NCI-H1694 (cell line): ENCODE measurements around the gene ZBTB32.
A peak's percentile ranks its signal among the peaks of the same experiment; 100 is the strongest.

Experiments
- DNase-seq: peaks from one replicate; lab custom pipeline; 2025; lab: John Stamatoyannopoulos, UW

Gene ZBTB32

DNA sequence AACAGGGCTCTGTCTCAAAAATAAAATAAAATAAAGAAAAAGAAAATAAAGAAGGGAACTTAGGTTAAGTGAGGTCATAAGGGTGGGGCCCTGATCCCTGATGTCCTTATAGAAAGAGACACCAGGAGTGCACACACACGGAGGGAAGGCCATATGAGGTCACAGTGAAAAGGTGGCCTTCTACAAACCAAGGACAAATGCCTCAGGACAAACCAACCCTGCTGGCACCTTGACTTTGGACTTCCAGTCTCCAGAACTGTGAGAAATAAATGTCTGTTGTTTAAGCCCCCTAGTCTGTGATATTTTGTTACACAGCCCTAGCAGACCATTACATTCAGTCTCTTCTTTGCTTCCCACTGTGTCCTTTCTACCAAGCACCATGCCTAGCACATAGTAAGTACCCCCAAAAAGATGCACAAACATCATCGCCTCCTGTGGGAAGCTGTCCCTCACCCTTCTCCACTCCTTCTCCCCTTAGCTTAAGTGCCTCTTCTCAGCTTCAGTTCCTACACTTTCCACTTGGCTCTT is 8.4 kb upstream of the ZBTB32 start:
- no peak for DNase-seq

DNA sequence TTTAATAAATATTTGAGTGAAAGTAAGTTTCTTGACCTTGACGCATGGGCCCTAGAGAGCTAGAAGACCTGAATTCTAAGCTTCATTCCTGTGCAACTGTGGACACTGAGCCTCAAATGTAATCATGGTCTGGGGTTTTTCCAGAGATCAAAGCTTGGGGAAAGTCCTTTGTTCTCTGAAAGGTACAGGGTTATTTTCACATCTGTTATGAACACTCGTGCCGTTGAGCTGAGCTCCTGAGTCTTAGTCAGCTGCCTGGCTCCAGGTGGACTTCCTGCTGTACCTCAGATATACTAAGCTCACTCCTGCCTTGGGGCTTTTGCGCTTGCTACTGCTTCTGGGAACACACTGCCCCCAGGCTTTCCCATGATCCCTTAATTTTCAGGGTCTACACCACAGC is 7.5 kb upstream of the ZBTB32 start:
- no peak for DNase-seq

DNA sequence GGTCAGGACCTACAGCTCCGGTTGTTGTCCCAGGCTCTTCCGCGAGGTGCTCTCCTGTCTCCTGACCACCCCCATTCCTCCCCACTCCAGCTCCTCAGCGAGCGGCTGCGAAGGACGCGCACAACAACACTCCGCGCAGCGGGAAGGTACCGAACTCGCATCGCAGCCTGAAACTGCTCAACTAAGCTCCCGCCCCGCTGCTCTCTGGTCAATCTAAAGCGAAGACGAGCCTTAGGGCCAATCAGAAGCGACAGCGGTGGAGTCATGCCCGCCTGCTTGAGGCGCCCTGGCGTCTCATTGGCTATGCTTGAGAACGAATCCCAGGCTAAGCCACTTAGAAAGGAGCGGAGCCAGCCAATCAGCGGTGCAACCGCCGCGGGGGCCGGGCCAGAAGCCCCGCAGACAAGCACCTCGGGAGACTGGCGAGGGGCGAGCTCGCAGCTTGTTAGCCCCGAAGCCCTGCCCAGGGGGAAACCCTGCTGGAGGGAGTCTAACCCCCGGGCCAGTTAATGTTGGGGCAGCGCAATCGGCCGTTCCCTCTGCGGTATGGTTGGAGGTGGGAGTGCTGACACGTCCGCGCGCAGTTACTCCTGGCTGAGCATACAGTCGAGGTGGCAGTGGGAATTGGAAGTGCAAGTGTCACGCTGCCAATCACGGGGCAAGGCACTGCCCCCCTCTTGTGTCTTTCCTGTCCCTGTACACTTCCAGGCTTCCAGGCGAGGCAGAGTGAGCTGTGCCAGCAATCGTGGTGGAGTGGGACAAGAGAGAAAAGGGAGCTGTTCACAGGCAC is 1.9 kb upstream of the ZBTB32 start:
- peak; percentile 98 for DNase-seq

DNA sequence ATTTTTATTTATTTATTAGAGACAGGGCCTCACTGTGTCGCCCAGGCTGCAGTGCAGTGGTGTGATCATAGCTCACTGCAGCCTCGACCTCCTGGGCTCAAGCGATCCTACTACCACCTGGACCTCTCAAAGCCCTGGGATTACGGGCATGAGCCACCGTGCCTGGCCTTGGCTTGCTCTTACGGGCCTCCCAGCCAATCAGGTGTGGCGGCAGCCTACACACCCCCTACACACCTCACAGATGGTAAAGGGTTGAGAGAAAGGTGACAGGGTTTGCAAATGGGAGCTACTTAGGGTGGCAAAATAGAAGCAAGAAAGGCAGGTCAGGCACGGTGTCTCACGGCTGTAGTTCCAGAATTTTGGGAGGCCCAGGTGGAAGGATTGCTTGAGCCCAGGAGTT is 1.0 kb upstream of the ZBTB32 start:
- no peak for DNase-seq

DNA sequence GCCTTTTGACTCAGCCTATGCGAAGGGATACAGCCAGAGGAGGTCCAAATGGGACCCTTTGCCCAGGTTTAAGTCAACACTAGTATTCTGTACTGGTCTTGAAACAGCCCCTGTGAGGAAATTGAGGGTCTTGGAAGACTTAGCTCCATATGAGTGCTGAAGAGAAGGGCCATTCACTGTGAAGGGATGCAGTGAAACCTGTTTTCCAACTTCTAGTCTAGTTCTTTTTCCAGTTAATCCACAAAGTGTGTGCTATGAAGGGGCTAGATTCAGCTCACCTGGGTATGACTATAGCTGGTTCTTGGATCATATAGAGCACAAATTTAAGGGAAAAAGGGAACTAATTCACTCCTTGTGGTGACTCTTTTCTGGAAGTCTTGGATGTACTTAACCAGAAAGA is 4.0 kb downstream of the ZBTB32 start:
- no peak for DNase-seq

DNA sequence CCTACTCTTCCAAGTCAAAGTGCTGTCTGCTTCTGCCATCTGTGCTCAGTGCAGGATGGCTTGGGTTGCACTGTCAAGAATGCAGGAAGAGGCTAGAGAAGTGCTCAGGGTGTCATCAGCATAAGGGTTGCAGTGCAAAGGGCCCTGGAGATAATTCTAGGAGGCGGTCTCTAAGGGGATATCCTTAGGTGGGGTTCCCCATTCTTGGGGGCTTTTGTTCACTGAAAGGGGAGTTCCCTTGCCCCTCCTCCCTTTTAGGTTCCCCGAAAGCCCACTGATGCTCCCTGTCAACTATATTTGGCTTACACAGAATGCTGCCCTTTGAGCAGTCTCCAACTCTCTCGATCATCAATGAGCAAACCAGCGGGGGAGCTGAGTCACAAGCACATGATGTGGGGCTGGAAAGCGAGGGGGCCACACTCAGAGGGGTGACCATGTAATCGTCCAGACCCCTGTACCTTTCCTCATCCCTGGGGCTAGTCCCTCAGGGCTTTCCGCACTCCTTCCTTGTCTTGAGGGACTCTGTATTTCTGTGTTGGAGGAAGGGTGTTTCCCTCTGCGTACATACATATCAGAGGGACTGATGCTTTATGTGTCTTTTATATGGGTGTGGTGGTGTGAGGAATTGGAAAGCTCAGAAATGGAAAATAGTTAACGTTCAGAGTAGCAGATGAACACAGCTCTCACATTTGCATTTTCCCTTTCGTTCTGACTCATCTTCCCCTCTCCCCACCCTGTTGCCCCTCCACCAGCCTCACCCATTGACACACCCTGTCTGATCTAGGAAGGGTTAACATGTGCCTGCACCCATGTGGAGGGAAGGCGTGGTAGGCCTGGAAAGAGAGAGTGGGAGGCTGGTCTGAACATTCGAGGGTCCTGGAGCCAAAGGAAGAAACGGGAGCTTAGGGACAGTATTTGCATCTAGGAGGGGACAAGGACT is 6.7 kb downstream of the ZBTB32 start:
- no peak for DNase-seq

DNA sequence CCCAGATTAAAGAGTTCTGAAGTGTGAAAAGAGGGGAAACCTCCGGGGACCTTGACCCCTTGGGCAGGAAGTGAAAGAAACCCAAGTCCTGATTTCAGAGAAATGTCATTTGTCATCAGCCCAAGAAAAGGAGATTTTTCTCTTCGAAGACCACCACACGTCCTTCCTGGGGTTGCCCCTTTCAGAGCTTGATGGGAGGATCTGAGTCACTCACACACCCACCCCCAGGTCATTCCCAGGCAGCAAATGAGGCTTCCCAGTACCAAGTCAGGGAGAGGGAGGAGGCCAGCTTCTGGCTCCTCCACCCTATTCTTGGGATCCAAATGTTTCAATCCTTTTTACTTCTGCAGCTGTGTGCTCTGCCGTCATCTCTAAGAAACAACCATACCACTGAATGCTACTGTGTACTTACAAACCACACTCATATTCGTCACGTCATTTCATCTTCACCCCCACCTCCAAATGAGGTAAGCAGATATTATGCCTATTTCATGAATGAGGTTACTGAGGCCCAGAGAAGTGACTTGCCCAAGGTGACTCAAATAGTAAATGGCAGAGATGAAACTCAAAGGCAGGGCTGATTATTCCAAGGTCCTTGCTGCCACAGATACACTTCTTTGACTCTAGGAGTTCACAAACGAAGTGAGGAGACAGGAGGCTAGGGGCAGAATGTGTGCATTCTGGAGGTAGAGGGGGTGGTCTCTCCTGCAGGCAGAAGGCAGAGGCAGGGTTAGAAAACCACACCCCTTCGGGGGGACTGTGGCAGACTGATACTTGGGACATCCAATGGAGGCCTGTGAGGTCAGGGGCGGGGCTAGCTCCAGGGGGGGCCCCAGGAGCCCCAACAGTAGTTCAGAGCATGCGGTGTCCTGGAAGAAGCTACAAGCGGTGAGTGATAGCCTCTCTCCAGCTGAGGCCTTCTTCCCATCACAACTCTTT is 8.5 kb downstream of the ZBTB32 start:
- DNase-seq: no peak

DNA sequence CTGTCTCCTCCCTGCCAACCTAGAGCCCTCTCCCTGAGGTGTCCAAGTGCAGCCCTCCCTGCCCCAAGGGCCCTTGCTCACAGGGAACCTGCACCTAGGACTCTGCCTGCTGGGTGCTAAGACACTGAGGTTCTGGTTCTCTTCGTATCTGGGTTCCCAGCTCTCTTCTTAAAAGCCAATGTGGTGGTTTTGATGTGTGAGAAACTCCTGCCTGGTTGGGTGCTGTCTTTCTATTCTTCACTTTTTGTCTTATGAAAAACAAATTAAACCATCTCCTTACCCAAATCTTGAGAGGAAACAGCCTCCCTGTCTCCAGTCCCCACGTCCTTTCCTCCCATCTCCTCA is 9.1 kb downstream of the ZBTB32 start:
- DNase-seq: no peak

DNA sequence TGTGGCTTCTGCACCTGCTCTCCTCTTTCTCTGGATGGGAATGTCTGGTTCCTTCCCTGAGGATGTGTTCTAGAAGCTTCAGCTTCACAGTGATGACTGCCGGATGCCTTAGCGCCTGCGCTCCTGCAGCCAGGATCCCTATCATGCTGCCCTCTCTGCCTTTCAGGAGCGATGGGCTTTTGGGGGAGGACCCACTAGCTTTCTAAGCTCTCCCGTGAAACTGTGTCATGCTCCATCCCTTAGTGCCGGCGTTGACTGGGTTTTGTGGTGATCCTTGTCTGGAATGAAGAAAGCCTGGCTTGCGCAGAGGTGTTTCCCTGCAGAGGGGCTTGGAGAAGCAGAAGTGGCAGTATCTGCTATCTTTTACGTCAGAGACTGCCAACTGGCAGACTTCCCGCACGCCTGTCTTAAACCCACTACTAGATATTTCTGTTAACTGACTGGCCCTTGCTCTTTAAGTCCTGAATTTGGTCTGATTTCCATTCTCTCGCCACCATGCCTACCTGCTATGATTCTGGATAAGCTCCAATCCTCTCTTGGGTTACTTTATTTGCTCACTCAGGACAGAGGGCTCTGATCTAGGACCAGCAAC is 9.6 kb downstream of the ZBTB32 start:
- no peak for DNase-seq

DNA sequence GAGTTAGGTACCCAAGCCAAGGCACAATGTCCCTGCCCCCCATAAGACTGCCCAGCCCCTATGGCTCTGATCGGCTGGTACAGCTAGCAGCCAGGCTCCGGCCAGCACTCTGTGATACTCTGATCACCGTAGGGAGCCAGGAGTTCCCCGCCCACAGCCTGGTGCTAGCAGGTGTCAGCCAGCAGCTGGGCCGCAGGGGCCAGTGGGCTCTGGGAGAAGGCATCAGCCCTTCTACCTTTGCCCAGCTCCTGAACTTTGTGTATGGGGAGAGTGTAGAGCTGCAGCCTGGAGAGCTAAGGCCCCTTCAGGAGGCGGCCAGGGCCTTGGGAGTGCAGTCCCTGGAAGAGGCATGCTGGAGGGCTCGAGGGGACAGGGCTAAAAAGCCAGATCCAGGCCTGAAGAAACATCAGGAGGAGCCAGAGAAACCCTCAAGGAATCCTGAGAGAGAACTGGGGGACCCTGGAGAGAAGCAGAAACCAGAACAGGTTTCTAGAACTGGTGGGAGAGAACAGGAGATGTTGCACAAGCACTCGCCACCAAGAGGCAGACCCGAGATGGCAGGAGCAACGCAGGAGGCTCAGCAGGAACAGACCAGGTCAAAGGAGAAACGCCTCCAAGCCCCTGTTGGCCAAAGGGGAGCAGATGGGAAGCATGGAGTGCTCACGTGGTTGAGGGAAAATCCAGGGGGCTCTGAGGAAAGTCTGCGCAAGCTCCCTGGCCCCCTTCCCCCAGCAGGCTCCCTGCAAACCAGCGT is 10.4 kb downstream of the ZBTB32 start:
- no peak for DNase-seq

DNA sequence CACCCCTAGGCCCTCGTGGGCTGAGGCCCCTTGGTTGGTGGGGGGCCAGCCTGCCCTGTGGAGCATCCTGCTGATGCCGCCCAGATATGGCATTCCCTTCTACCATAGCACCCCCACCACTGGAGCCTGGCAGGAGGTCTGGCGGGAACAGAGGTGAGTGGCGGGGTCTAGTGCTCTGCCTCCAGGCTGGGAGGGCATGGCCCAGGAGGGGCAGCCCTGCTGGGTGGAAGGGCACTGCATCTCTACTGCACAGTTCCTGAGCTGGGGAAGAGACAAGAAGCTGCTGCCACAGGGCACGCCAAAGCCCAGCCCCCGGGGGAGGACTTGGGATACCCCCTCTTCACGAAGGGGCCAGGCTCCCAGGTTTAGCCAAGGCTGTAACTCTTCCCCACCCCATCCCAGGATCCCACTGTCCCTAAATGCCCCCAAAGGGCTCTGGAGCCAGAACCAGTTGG is 11.0 kb downstream of the ZBTB32 start:
- no peak for DNase-seq

DNA sequence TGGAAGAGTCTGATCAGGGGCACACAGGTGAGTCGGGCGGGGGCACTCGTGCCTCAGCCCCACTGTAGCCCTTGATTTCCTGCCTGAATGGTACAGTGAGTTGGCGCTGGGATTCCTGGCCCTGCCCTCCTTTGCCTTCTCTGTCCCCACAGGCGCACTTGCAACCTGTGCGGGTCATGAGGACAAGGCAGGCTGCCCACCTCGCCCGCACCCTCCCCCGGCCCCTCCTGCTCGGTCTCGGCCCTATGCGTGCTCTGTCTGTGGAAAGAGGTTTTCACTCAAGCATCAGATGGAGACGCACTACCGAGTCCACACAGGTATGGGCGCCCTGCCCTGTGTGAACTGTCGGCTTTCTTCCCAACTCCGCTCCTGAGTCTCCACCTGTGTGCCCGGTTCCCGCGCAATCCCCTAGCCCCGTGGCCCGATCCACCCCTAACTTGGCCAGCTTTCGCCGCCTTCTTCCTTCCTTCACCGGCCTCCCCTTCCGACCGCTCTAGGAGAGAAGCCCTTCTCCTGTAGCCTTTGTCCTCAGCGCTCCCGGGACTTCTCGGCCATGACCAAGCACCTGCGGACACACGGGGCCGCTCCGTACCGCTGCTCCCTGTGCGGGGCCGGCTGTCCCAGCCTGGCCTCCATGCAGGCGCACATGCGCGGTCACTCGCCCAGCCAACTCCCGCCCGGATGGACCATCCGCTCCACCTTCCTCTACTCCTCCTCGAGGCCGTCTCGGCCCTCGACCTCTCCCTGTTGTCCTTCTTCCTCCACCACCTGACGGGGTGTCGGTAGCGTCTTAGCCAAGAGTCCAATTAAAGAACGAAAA is 11.8 kb downstream of the ZBTB32 start:
- no peak for DNase-seq

DNA sequence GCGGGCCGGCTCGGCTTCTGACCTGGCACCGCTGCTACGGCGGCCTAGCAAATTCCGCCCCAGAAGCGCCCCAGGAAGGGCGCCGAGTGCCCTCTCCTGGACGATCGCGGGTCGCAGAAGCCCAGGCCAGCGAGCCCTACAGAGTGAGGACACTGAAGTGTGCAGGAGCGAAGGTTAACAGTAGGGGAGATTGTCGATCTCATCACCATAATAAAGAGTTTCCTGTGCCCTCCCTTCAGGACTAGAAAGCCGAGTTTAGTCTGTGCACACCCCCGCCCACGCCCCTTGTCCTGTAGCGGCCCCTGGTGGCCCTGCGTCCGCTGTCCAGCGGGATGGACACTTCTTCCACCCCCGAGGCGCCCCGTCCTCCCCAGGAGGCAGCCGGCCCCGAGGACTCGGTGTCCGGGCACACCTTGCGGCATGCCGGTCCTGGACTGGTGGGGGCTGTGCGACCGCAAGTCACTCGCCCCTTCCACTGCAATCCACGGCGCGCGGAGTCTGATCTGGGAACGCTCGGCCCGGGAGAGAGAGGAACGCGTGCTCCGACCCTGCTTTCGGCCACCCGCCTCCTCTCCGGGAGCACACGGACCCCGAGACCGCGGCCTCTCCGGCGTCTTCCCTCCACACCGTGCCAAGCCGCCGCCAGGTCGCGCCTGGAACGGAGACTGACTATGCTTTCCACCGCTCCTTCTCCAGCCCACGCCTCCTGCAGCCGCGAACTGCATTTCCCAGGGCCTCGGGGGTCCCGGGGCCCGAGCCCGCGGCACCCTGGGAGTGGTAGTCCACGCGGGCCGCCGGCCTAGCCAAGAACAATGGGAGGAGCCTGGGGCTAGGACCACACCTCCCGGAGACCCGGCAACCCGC is 12.7 kb downstream of the ZBTB32 start:
- peak; percentile 87 for DNase-seq

DNA sequence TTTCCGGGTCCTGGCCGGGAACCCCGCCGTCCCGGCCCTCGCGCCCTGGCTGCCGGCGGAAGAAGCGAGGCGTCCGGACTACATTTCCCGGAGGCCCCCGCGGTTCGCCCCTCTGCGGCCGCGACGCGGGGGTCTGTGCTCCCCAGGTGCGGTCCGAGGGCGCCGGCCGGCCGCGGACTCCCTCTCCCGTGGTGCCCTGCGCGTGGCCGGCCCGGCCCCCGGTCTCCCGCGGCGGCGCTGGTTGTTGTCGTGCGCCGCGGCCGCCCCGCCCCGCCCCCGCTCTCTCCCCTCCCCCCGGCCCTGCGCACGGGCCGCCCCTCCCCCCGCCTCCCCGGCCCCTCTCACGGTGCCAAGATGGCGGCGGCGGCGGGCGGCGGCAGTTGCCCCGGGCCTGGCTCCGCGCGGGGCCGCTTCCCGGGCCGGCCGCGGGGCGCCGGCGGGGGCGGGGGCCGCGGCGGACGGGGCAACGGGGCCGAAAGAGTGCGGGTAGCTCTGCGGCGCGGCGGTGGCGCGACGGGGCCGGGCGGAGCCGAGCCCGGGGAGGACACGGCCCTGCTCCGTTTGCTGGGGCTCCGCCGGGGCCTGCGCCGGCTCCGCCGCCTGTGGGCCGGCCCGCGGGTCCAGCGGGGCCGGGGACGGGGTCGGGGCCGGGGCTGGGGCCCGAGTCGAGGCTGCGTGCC is 13.4 kb downstream of the ZBTB32 start, which contains the start of gene KMT2B:
Gene KMT2B, plus strand, starts transcription at position 339 of the 680 bp plus-strand sequence. Its CDS starts 16 bp downstream, at position 355.
- no peak for DNase-seq

DNA sequence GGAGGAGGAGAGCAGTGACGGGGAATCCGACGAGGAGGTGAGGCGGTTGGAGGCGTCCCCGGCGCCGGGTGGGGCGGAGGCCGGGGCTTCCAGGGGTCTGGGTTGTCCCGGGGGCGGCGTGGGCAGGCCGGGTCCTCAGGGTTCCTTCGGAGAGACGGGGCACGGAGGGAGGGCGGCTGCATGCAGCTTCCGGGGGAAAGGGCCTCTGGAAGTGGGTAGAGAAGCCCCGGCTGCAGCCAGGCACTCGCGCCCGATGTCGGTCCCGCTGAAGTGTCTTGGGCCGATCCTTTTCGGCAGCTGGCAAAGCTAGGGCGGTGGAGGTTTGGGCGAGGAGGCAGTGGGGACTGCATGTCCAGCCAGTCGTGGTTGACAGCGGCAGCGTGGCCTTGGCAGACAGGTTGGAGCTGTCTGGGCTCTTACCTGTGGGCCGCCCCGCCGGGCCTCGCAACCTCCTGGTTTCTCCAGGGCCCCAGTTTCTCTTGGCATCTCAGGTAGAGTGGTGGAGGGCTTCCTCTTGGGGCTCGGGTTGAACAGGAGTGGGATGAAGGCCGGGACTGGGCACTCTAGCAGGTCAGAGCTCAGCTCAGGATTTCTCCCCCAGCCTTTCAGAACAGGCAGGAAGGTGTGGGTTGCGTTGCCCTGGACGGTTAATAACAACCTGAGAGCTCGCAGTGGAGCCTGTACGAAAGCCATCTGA is 14.1 kb downstream of the ZBTB32 start:
- DNase-seq: no peak

DNA sequence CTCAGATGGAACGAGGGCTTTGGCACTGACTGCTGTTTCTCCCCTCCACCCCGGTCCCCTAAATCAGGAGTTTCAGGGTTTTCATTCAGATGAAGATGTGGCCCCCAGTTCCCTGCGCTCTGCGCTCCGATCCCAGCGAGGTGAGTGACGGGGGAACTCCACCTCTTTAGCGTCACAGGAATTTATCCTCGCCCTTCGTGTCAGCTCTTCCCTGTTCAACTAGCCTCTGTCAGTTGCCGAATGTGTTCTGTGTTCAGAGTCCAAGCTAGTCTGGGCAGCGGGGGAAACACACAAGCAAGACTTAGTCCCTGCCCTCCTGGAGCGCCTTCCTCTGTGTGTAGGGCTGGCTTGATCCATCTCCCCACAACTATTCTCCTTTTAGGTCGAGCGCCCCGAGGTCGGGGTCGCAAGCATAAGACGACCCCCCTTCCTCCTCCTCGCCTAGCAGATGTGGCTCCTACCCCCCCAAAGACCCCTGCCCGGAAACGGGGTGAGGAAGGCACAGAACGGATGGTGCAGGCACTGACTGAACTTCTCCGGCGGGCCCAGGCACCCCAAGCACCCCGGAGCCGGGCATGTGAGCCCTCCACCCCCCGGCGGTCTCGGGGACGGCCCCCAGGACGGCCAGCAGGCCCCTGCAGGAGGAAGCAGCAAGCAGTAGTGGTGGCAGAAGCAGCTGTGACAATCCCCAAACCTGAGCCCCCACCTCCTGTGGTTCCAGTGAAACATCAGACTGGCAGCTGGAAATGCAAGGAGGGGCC is 15.2 kb downstream of the ZBTB32 start:
- DNase-seq: no peak

DNA sequence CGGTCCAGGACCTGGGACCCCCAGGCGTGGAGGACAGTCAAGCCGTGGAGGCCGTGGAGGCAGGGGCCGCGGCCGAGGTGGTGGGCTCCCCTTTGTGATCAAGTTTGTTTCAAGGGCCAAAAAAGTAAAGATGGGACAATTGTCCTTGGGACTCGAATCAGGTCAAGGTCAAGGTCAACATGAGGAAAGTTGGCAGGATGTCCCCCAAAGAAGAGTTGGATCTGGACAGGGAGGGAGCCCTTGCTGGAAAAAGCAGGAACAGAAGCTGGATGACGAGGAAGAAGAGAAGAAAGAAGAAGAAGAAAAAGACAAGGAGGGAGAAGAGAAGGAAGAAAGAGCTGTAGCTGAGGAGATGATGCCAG is 15.8 kb downstream of the ZBTB32 start:
- no peak for DNase-seq
